ENCODE data around the gene ARAP2.

Gene ARAP2

DNA sequence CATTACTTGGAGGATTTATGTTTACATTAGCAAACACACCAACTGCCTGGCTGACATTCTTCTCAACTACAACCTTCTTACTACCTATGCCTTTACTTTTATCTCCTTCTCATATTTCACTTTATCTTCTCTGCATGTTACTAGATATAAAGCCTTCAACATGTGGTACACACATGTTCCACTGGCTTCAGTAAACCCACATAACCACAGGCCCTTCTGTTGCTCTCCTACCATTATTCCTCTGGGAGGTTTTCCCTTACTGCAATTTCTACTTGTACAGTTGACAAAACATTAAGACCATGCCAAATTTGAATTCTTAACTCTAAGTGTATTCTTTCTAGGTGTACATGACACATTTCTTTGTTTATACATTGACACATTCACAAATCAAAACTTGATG, 133.1 kb downstream of the ARAP2 start:
- Mint-ChIP-seq H3K36me3 (ENCODE audit: low read depth) (peaks cover 20% of the 10 kb centered on the region), H3K9me3 (no peaks in the 10 kb centered on the region), H3K27me3 (ENCODE audit: low read depth) (no peaks in the 10 kb centered on the region), H3K4me1 (ENCODE audit: low read depth) (no peaks in the 10 kb centered on the region), H3K27ac (no peak overlapping the region), H3K4me3 (no peak overlapping the region)

DNA sequence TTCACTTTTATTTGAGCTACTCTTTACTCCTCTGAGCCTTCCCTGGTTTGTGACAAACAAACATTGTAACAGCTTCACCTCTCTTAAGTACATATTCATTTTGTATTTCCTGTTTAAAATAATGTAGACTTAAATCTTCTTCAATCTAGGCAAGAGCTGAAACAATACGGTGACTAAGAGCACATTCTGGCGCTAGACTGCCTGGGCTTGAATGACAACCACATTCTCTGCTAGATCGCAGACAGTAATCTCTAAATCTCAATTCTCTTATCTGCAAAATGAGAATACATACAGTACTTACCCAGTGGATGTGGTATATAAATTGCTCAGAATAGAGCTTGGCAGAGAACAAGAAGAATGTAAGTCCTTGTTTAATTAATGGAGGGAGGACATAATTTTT, 144.8 kb downstream of the ARAP2 start:
- Mint-ChIP-seq H3K27ac (no peak overlapping the region), H3K4me1 (ENCODE audit: low read depth) (peaks cover 6% of the 10 kb centered on the region), H3K9me3 (no peaks in the 10 kb centered on the region), H3K36me3 (ENCODE audit: low read depth) (peaks cover 38% of the 10 kb centered on the region), H3K4me3 (no peak overlapping the region), H3K27me3 (ENCODE audit: low read depth) (no peaks in the 10 kb centered on the region)

DNA sequence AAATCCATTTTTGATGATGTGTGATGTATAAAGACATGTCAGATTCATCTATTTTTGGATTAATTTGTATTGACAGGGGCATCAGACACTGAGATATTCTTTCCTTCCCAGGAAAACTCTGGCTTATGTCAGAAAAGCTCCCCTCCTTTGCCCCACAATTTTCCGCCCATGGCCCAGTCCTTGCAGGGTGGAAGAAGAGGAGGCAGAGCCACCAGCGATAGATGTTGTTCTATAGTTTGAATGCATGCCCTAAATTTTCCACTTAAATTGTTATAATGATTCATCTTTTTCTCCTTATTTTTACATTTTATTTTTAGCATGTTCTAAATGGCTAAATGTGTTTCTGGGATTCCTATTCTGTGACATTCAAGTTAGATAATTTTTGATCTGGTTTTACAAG, 149.3 kb downstream of the ARAP2 start:
- Mint-ChIP-seq H3K9me3 (no peaks in the 10 kb centered on the region), H3K4me3 (no peak overlapping the region), H3K4me1 (ENCODE audit: low read depth) (peaks cover 4% of the 10 kb centered on the region), H3K27me3 (ENCODE audit: low read depth) (no peaks in the 10 kb centered on the region), H3K36me3 (ENCODE audit: low read depth) (peaks cover 30% of the 10 kb centered on the region), H3K27ac (no peak overlapping the region)

DNA sequence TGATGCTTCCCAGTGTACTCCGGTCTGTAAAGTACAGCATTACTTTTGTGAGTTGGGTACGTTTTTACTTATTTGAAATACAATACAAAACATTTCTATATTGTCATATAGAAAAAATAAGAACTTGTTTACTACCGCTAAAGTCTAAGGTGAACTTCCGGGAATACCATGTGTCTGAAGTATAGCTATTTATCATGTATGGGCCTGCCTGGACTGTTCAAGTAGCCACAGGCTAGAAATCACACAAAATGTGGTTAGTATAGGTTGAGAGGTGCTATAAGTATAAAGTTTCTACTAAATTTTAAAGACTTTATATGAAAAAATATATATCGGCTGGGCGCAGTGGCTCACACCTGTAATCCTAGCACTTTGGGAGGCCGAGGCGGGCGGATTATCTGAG, 152.3 kb downstream of the ARAP2 start:
- H3K36me3 Mint-ChIP-seq (ENCODE audit: low read depth): peaks cover 24% of the 10 kb centered on the region

DNA sequence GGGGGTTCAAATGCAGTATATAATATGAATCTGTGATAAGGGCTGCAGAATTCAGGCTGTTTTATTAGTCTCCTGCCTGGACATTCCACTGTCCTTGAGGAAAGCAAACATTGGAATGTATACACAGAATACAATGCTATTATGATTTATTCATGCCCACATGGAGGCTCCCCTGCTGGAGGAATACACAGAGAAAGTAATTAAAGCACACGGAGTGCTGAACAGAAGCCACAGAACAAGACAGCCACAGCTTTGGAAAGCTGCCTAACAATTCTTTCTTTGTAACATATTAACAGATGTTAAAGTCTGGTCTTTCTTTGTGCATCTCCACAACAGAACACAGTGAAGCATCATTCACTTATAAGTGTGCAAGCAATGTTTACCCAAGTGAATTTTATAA, 155.8 kb downstream of the ARAP2 start:
- H3K27me3 Mint-ChIP-seq (ENCODE audit: low read depth): no peaks in the 10 kb centered on the region
- H3K4me1 Mint-ChIP-seq (ENCODE audit: low read depth): peaks cover 7% of the 10 kb centered on the region
- H3K36me3 Mint-ChIP-seq (ENCODE audit: low read depth): peaks cover 26% of the 10 kb centered on the region
- no peak overlapping the region for H3K27ac Mint-ChIP-seq
- H3K4me3 Mint-ChIP-seq: no peak overlapping the region
- H3K9me3 Mint-ChIP-seq: no peaks in the 10 kb centered on the region

More for the DNA sequence above, 152.3 kb downstream of the ARAP2 start:
- Mint-ChIP-seq H3K4me3 (no peak overlapping the region), H3K9me3 (no peaks in the 10 kb centered on the region), H3K4me1 (ENCODE audit: low read depth) (no peaks in the 10 kb centered on the region), H3K27ac (no peak overlapping the region), H3K27me3 (ENCODE audit: low read depth) (no peaks in the 10 kb centered on the region)

DNA sequence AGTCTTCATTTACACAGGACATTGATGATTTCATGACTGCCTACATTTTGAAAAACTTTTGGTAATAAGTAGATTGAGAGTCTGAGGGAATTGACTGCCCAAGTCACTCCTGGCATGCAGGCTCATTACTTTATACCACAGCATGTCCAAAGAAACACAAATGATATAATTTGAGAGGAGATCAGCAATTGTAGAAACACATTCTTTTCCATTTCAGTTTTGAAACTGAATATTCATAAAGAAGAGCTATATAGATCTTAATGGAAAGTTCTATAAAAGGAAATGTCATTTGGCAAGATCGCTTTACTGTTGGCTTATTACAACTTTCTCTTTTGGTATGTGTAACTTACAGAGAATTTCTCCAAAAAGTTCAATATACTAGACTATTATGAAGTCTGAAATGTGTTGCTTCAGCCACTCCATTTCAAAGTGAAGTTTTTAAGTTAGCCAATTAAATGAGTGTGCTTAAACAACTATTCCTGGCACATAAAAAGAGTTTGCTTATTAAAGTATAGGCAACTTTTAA, 158.0 kb downstream of the ARAP2 start:
- no peak overlapping the region for H3K4me3 Mint-ChIP-seq
- H3K9me3 Mint-ChIP-seq: no peaks in the 10 kb centered on the region
- peaks cover 20% of the 10 kb centered on the region for H3K36me3 Mint-ChIP-seq (ENCODE audit: low read depth)
- H3K27ac Mint-ChIP-seq: no peak overlapping the region
- H3K4me1 Mint-ChIP-seq (ENCODE audit: low read depth): peaks cover 7% of the 10 kb centered on the region
- H3K27me3 Mint-ChIP-seq (ENCODE audit: low read depth): no peaks in the 10 kb centered on the region

DNA sequence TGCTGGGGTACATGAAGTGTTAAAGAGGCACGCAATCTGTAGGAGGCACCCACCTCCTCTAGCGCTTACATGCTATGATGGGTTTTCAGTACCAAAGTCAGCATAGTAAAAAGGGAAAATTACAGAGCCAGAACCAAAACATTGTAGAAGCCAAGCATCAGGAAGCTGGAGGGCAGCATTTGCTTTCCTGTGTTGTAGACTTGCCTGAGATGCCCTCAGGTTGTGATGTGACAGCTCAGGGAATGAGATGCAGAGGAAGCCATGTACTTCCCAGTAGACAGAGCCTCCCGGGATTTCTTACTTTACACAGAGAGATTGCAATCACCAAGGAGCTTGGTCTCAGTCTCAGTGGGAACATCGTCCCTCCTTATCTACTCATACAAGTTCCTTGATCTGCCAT, 161.5 kb downstream of the ARAP2 start:
- Mint-ChIP-seq H3K4me1 (ENCODE audit: low read depth) (peaks cover 7% of the 10 kb centered on the region), H3K36me3 (ENCODE audit: low read depth) (peaks cover 16% of the 10 kb centered on the region), H3K9me3 (no peaks in the 10 kb centered on the region), H3K27ac (no peak overlapping the region), H3K27me3 (ENCODE audit: low read depth) (no peaks in the 10 kb centered on the region), H3K4me3 (no peak overlapping the region)

DNA sequence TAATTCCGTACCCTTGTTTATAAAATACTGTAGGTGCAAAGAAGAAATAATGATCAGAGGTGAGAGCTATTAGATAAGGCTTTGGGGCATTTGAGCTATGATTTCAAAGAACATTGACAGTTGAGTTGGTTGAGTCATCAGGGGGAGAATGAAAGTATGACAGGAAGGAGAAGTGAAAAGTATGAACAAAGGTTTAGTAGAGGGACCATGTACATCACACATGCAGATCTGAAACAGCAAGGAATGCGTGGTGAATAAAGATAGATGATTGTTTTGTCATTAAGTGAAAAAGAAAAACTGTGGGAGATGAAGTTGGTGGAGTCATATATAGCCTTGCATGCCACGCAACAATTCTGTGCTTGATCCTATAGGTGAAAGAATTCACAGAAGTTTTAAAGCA, 163.1 kb downstream of the ARAP2 start:
- Mint-ChIP-seq H3K9me3 (no peaks in the 10 kb centered on the region), H3K36me3 (ENCODE audit: low read depth) (peaks cover 11% of the 10 kb centered on the region), H3K4me3 (no peak overlapping the region), H3K27me3 (ENCODE audit: low read depth) (no peaks in the 10 kb centered on the region), H3K4me1 (ENCODE audit: low read depth) (peaks cover 5% of the 10 kb centered on the region), H3K27ac (no peak overlapping the region)

DNA sequence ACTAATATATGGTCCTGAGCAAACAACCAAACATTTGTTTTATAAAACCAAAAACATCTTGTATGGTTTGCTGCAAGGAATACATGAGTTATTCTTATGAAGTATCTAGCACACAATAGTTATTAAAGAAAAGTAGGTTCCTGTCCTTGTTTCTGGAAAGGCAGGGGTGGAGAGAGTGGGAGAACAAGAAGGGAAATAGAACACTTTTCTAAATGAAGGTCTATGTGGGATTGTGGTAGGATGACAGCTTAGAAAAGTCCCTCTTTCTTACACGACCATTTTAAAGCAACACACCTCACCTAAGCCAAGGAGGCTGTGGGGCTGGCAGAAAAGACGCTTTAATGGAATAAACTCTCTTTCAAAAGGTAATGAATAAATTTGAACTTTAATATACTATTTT, 164.6 kb downstream of the ARAP2 start:
- no peaks in the 10 kb centered on the region for H3K9me3 Mint-ChIP-seq
- H3K27ac Mint-ChIP-seq: no peak overlapping the region
- H3K27me3 Mint-ChIP-seq (ENCODE audit: low read depth): no peaks in the 10 kb centered on the region
- no peak overlapping the region for H3K4me3 Mint-ChIP-seq
- no peaks in the 10 kb centered on the region for H3K4me1 Mint-ChIP-seq (ENCODE audit: low read depth)
- H3K36me3 Mint-ChIP-seq (ENCODE audit: low read depth): peaks cover 6% of the 10 kb centered on the region

DNA sequence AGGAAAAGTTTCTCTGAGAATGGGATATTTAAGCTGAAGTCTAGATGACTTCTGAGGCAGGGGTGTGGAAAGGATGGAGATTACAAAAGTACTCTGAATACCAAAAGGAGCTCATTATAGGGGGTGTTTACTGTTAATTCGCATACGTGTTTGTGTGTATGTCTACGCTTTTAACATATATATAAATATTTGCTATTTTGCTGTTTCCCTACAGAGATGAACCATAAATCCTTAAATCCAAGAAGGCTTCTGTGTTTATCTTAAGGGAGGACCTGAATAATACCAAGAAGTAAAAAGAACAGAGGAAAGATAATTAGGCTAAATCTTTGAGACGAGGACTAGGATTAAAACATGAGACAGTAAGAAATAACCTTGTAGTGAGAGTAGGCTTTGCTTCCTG, 166.0 kb downstream of the ARAP2 start:
- H3K9me3 Mint-ChIP-seq: no peaks in the 10 kb centered on the region
- H3K4me3 Mint-ChIP-seq: no peak overlapping the region
- no peaks in the 10 kb centered on the region for H3K4me1 Mint-ChIP-seq (ENCODE audit: low read depth)
- H3K27ac Mint-ChIP-seq: no peak overlapping the region
- no peaks in the 10 kb centered on the region for H3K27me3 Mint-ChIP-seq (ENCODE audit: low read depth)
- H3K36me3 Mint-ChIP-seq (ENCODE audit: low read depth): peaks cover 9% of the 10 kb centered on the region

DNA sequence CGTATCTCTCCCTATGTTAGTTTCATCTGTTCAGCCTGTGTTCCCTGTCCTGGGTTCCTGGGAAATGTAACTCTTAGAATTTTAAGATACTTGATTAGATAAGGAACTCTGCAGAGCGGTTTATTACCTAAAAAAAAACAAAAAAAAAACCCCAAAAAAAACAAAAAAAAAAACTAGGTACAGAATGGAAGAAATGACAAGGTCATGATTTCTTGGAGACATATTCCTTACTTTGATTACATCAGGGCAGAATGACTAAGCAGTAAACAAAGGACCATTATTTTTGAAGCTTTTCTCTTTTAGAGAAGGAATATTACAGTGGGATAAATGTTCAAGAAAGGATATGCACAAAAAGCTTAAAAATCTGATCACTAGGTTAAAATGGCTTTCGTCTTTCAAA, 171.8 kb downstream of the ARAP2 start:
- no peaks in the 10 kb centered on the region for H3K9me3 Mint-ChIP-seq
- peaks cover 30% of the 10 kb centered on the region for H3K36me3 Mint-ChIP-seq (ENCODE audit: low read depth)
- H3K4me3 Mint-ChIP-seq: no peak overlapping the region
- H3K27ac Mint-ChIP-seq: peak overlapping the region; percentile 49
- no peaks in the 10 kb centered on the region for H3K4me1 Mint-ChIP-seq (ENCODE audit: low read depth)
- H3K27me3 Mint-ChIP-seq (ENCODE audit: low read depth): no peaks in the 10 kb centered on the region

DNA sequence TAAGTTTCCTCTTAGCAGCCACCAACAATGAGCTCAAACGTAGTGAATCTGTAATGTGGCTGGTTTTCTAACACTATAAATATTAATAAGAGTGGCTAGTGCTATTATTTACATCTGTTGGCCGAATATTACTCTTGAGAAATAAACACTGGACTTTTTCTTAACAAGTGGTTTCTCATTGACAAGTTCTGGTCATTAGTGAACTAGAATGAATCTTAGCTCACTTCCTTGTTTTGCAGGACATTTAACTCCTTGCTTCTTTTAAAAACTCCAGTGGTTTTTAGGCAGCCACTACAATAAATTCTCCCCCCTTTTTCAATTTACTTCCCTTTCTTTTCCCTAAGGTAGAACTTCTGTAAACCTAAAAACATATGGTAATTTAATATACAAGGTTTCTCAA, 177.2 kb downstream of the ARAP2 start:
- Mint-ChIP-seq H3K9me3 (no peaks in the 10 kb centered on the region), H3K27me3 (ENCODE audit: low read depth) (no peaks in the 10 kb centered on the region), H3K4me3 (no peak overlapping the region), H3K27ac (peak overlapping the region; percentile 53), H3K36me3 (ENCODE audit: low read depth) (peaks cover 31% of the 10 kb centered on the region), H3K4me1 (ENCODE audit: low read depth) (peaks cover 2% of the 10 kb centered on the region)

DNA sequence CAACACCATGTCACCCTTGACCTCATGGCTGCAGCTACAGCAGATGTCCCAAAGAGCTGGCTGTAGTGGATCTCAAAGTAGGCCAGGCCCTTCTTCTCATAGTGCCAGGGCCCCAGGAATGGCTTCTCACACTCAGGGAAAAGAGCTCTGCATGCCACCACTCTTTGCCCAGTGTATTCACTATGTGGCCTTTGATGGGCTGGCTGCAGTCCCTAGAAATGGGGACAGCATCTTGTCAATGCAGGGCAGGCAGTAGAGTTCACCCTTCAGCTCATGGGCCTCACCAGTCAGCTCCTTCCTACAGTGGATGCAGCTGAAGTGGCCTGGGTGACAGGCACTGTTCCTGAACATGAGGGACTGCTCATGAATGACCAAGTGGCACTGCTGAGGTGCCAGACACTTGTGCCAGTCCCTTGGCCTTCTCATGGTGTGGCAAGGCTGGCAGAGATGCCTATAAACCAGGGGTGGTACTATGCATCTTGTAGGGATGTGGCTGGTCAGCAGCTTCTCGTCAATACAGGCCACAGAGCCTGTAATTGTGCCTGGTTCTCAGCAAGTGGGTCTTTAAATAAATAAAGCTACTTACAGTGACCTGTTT, 178.9 kb downstream of the ARAP2 start:
- Mint-ChIP-seq H3K4me1 (ENCODE audit: low read depth) (peaks cover 2% of the 10 kb centered on the region), H3K36me3 (ENCODE audit: low read depth) (peaks cover 29% of the 10 kb centered on the region), H3K27ac (no peak overlapping the region), H3K9me3 (no peaks in the 10 kb centered on the region), H3K4me3 (no peak overlapping the region), H3K27me3 (ENCODE audit: low read depth) (no peaks in the 10 kb centered on the region)

DNA sequence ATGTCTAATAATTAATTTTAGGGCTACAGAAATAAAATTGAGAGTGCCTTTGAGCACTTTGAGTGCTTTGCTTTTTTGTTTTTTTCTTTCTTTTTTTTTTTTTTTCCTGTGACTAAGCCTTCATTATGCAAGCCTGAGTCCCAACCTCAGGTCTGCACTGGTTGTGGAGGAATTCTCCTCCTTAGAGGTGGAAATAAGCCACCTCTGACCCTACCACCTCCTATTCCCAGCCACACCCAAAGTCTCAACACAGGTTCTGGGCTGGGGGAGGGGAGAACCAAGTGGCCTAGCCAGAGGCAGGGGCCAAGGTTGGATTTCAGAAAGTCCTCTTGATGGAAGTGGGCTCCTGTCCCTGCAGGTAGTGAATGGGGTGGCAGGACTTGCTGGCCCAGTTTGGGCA, 180.2 kb downstream of the ARAP2 start:
- Mint-ChIP-seq H3K27ac (no peak overlapping the region), H3K9me3 (no peaks in the 10 kb centered on the region), H3K27me3 (ENCODE audit: low read depth) (no peaks in the 10 kb centered on the region), H3K36me3 (ENCODE audit: low read depth) (peaks cover 20% of the 10 kb centered on the region), H3K4me3 (no peak overlapping the region), H3K4me1 (ENCODE audit: low read depth) (peaks cover 2% of the 10 kb centered on the region)

DNA sequence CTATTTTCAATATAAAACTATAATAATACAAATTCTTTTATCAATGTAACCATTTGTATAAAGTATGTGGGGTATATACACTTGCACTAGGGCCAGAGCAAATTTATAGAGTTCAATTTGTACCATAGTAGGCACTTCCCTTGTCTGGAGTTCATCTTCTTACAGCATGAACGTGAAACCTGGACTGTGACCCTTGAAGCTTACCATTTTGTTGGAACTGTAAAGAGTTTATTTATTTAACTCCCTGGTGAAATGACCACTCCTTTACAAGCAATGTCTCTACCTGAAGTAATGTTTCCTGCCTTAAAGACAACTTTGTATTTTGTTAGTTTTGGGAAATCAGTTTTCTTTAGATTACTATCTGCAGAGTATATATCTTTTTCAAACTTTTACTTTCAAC, 188.2 kb downstream of the ARAP2 start:
- no peaks in the 10 kb centered on the region for H3K36me3 Mint-ChIP-seq (ENCODE audit: low read depth)
- H3K27ac Mint-ChIP-seq: no peak overlapping the region
- H3K9me3 Mint-ChIP-seq: no peaks in the 10 kb centered on the region
- no peaks in the 10 kb centered on the region for H3K27me3 Mint-ChIP-seq (ENCODE audit: low read depth)
- H3K4me3 Mint-ChIP-seq: no peak overlapping the region
- no peaks in the 10 kb centered on the region for H3K4me1 Mint-ChIP-seq (ENCODE audit: low read depth)
